Epithelial cell of proximal tubule (primary cell): ENCODE measurements around the gene TLR8. TPM values are rescaled to one million over a fixed set of nuclear protein-coding genes. Genes with fewer than 3 reads are reported as not detected.
A peak's percentile ranks its signal among the peaks of the same experiment; 100 is the strongest.

Experiments
- DNase-seq: peaks from one replicate; pipeline ENCODE4 v3.0.0-alpha.2; 2011; ENCODE audit warnings: low read depth
- H3K4me3 ChIP-seq: 2 replicates; pipeline ENCODE4 v1.5.1; 2011; ENCODE audit warnings: low read depth, mild to moderate bottlenecking, low read length
- total RNA-seq: library from RNA; depleted of rRNA; stranded (reverse); fragments of >200 nt; gene quantifications from 2 replicates; pipeline ENCODE4 v1.2.3, GENCODE V29; 2015
- TF ChIP-seq, protein P1 (sequence below): conservative IDR thresholded peaks from 2 replicates; pipeline ENCODE4 v1.5.1; 2012; ENCODE audit warnings: low read depth, mild to moderate bottlenecking, low read length

Gene TLR8
- total RNA-seq, 1 donor from 2014 or later, result not detected

DNA sequence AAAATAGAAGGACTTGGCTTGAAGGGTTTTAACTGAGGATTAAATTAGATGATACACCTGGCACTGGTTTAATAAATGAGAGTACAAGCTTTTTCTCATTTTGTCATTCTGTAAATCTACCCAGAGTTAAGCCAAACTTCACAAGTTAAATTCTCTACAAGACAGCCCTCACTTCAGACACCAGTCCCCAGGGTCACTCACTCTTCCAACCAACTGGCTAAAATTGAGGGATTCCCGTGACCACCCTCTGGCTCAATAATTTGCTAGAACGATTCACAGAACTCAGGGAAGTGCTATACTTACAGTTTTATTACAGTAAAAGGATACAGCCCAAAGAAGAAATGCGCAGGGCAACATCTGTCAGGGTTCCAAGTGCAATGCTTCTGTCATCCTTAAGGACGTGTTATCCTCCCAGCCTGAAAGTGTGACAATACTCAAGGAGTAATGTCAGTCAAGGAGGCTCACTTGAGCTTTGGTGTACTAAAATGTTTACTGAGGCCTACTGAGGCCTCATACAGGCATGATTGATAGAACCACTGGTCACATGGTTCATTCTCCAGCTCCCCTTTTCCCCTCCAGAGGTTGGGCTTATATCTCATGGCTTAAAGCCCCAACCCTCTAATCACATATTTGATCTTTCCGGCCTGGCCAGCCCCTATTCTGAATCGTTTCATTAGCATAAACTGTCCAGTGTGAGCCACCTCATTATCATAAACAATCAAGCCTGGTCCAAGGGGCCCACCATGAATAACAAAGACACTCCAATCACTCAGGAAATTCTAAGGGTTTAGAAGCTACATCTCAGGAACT lies 58.9 kb downstream of the TLR8 start:
- TF ChIP-seq, protein P1, sequence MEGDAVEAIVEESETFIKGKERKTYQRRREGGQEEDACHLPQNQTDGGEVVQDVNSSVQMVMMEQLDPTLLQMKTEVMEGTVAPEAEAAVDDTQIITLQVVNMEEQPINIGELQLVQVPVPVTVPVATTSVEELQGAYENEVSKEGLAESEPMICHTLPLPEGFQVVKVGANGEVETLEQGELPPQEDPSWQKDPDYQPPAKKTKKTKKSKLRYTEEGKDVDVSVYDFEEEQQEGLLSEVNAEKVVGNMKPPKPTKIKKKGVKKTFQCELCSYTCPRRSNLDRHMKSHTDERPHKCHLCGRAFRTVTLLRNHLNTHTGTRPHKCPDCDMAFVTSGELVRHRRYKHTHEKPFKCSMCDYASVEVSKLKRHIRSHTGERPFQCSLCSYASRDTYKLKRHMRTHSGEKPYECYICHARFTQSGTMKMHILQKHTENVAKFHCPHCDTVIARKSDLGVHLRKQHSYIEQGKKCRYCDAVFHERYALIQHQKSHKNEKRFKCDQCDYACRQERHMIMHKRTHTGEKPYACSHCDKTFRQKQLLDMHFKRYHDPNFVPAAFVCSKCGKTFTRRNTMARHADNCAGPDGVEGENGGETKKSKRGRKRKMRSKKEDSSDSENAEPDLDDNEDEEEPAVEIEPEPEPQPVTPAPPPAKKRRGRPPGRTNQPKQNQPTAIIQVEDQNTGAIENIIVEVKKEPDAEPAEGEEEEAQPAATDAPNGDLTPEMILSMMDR, result no peak
- no peak for DNase-seq
- H3K4me3 ChIP-seq, result no peak overlapping the region

DNA sequence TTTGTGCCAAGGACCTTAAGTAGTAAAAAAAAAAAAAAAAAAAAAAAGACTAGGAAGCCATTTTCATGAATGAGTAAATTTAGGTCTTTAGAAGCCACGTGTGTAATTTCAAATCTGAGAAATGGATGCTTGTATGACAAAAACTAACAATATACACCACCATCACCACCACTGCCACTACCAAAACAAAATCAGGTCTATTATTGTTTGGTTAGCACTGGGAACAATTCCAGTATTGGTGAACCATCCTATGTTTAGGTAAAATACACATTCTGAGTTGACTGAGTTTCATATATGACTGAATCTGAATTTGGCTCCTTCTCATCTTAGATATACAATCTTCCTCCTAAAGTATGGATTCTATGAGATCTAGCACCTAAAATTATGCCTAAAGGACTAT lies 59.7 kb downstream of the TLR8 start:
- no peak for DNase-seq
- H3K4me3 ChIP-seq, result no peak overlapping the region
- TF ChIP-seq, protein P1, result no peak

DNA sequence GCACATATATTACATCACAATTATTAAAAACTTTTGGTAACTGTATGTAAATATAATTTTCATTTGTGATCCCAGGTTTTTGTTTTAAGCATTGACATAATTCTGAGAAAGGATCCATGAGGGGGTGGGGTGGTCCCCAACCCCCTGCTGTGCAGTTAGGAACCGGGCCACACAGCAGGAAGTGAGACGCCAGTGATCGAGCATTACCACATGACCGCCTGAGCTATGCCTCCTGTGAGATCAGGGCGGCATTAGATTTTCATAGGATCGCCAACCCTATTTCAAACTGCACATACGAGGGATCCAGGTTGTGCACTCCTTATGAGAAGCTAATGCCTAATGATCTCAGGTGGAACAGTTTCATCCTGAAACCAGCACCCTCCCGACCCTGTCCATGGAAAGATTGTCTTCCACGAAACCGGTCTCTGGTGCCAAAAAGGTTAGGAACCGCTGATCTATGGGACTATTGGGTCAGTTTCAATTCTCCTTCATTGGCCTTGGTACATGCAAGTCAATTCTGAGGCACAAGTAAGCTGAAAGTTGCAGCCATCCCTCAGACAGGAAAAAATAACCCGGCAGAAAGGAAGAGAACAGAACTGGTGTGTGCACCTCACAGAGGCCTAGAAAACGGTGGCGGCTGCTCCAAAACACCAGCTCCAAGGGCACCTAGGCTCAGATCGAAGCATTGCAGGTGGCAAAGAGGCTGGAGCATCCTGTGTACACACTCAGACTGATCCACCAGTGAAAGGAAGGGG lies 61.5 kb downstream of the TLR8 start:
- no peak overlapping the region for H3K4me3 ChIP-seq
- DNase-seq, result no peak
- TF ChIP-seq, protein P1, result no peak

DNA sequence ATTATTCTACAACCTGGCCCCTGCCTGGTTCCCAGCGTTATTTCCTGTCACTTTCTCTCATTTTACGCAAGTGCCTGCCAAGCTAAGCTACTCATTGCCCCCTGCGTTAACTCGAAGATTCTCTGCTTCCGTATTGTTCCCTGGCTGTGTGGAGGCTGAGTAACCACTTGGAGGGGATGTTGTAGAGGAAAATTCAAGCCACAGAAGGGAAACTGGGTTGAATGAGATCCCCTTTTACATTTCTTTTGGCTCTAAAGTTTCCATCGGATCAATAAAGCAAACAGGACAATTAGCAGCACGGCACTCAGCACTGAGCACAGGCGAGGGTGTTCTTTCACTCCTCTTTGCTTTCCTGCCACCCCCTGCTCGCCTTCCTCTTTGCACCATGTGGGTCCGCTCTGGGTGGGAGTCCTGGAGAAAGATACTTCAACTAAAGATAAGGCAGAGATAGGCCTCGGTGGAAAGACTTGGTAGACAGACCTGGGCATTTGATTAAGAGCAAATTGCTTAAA lies 64.3 kb downstream of the TLR8 start:
- no peak for DNase-seq
- no peak overlapping the region for H3K4me3 ChIP-seq
- TF ChIP-seq, protein P1, result peak; percentile 54

DNA sequence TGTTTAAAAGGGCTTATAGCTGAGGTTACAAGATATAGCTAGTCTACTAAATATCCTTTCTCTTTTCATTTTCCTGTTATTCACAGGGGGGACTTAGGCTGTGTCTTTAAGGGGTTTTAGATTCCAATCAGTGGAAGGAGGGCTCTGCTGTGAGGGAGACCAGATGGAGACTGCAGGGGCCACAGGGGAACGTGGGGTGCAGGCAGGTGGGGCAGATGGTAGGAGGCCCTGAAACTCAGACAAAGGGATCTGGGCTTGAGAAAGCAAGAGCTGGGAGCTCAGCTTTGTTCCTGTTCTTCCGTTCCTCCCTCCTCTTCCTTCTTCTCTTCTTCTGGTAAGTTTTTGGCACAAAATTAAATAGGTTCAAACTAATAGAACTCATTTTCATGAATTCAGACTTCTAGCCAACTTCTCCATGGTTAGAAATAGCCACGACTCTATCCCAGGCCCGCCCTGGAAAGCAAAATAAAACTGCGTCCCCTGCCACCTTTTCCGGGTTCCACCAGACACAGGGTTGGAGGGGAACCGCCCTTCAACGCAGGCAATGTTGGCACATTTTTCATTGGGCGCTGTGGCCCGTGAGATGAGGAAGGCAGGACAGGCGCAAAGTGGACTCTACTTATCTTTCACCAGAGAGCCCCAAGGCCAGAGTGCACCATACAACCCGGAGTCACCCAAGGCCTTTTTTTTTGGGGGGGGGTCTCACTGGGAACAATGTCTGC lies 65.0 kb downstream of the TLR8 start:
- TF ChIP-seq, protein P1, result no peak
- no peak for DNase-seq
- H3K4me3 ChIP-seq, result no peak overlapping the region

DNA sequence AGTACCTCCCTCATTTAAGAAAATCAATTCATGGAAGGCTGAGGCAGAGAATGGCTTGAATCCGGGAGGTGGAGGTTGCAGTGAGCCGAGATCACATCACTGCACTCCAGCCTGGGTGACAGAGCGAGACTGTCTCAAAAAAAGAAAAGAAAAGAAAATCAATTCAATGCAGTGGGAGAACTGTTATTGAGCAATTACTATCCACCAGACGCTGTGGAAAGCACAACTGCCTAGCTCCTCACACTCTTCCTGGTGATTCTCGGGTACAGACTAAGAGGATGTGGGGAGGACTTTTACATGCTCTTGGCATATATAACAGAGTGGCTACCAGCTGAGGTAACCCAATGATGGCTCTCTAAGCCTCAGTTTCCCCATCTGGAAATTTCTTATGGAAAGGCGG lies 65.8 kb downstream of the TLR8 start:
- TF ChIP-seq, protein P1, result no peak
- no peak for DNase-seq
- H3K4me3 ChIP-seq, result no peak overlapping the region

Other genes starting within 250 kb of the TLR8 start
- gene PRPS2, start 115.2 kb upstream of the TLR8 start, total RNA-seq, result 54.0 and 73.8 TPM in 2 replicates
- gene TLR7, start 39.5 kb upstream of the TLR8 start, total RNA-seq, result not detected in 2 replicates
- gene TMSB4X, start 68.5 kb downstream of the TLR8 start, total RNA-seq, result 5,522 and 5,862 TPM in 2 replicates
- gene FAM9C, start 138.0 kb downstream of the TLR8 start, total RNA-seq, result not detected in 2 replicates